Posterior vena cava (tissue), 2 donors: ENCODE measurements around the gene ADAMTSL2. TPM values are rescaled to one million over a fixed set of nuclear protein-coding genes. Genes with fewer than 3 reads are reported as not detected.

ENCODE experiments used
- DNase-seq: peaks from one replicate; pipeline ENCODE4 v3.0.0-alpha.2; 2020; ENCODE audit warnings: low spot score
- intact Hi-C, 2 donors: fragments of 100-400 bp; cut with DNase I; formaldehyde crosslinking; loops; one replicate each; pipeline versions ENCODE4 v1.14.1 to v1.14.2; 2022 to 2023
- total RNA-seq, 2 donors: library from RNA; stranded (reverse); fragmentation: NEBNext Ultra II Directional; extraction: Animal tissue kit (Norgen Biotek cat#: 25700); gene quantifications; one replicate each; pipeline ENCODE4 v1.2.1, GENCODE V29; 2021
- donor health status: DM: yes; HTN: yes; CAD: no.
- donor health status: DM: yes; HTN: yes; CAD: no.

The ADAMTSL2 gene
- total RNA-seq, 2 donors from 2014 or later = 5.5 to 11.3 TPM

- DNase-seq = no peak
- intact Hi-C loops = no loop called here
Observed at GRCh38 chr9:133526721-133527321, 7.7 kb upstream of the ADAMTSL2 start.

GRCh38 chr9:133527444-133527920 lies 7.0 kb upstream of the ADAMTSL2 start:
- DNase-seq = no peak
- intact Hi-C loops = no loop called here

- intact Hi-C loops = no loop called here
- no peak for DNase-seq
Observed at GRCh38 chr9:133528001-133528875, 6.3 kb upstream of the ADAMTSL2 start.

- no peak for DNase-seq
Observed at GRCh38 chr9:133528876-133529241, 5.6 kb upstream of the ADAMTSL2 start.

GRCh38 chr9:133529457-133529856 lies 5.0 kb upstream of the ADAMTSL2 start:
- no peak for DNase-seq
- intact Hi-C loops = loop anchor here in 1 of 2 donors (1.0 kb wide), 1 partner anchor 47 kb away; no protein-coding TSS in a partner anchor

More at GRCh38 chr9:133528876-133529241, 5.6 kb upstream of the ADAMTSL2 start:
- intact Hi-C loops = loop anchor here in 1 of 2 donors (1.0 kb wide), 1 partner anchor 47 kb away; no protein-coding TSS in a partner anchor

- intact Hi-C loops = loop anchor here in 1 of 2 donors (1.0 to 10.0 kb wide), 2 partner anchors 46 to 195 kb away; no protein-coding TSS in a partner anchor
- DNase-seq = no peak
Observed at GRCh38 chr9:133529874-133530273, 4.6 kb upstream of the ADAMTSL2 start.

GRCh38 chr9:133531293-133531692 lies 3.2 kb upstream of the ADAMTSL2 start:
- no peak for DNase-seq
- intact Hi-C loops = loop anchor here in 1 of 2 donors (10.0 kb wide), 1 partner anchor 194 kb away; no protein-coding TSS in a partner anchor

GRCh38 chr9:133532937-133533668 lies 1.4 kb upstream of the ADAMTSL2 start:
- DNase-seq = peak; percentile 92
- intact Hi-C loops = loop anchor here (2.0 to 10.0 kb wide), 2 partner anchors 192 to 194 kb away; no protein-coding TSS in a partner anchor

GRCh38 chr9:133533857-133534256 lies 647 bp upstream of the ADAMTSL2 start:
- intact Hi-C loops = loop anchor here (2.0 to 10.0 kb wide), 2 partner anchors 191 to 193 kb away; no protein-coding TSS in a partner anchor
- no peak for DNase-seq

- intact Hi-C loops = loop anchor here in 1 of 2 donors (10.0 kb wide), 1 partner anchor 189 kb away; no protein-coding TSS in a partner anchor
- no peak for DNase-seq
Observed at GRCh38 chr9:133535306-133535877, 888 bp downstream of the ADAMTSL2 start.

- intact Hi-C loops = loop anchor here in 1 of 2 donors (10.0 kb wide), 1 partner anchor 189 kb away; no protein-coding TSS in a partner anchor
- no peak for DNase-seq
Observed at GRCh38 chr9:133536080-133536479, 1.6 kb downstream of the ADAMTSL2 start.

- intact Hi-C loops = loop anchor here in 1 of 2 donors (10.0 kb wide), 1 partner anchor 188 kb away; no protein-coding TSS in a partner anchor
Observed at GRCh38 chr9:133536536-133536935, 2.0 kb downstream of the ADAMTSL2 start.

GRCh38 chr9:133537257-133537656 lies 2.8 kb downstream of the ADAMTSL2 start:
- intact Hi-C loops = loop anchor here in 1 of 2 donors (10.0 kb wide), 1 partner anchor 188 kb away; no protein-coding TSS in a partner anchor
- no peak for DNase-seq

More at GRCh38 chr9:133536536-133536935, 2.0 kb downstream of the ADAMTSL2 start:
- DNase-seq = no peak

- intact Hi-C loops = loop anchor here in 1 of 2 donors (10.0 kb wide), 1 partner anchor 187 kb away; no protein-coding TSS in a partner anchor
- no peak for DNase-seq
Observed at GRCh38 chr9:133538176-133538575, 3.7 kb downstream of the ADAMTSL2 start.

- intact Hi-C loops = loop anchor here in 1 of 2 donors (10.0 kb wide), 1 partner anchor 186 kb away; no protein-coding TSS in a partner anchor
Observed at GRCh38 chr9:133538851-133539833, 4.6 kb downstream of the ADAMTSL2 start.

GRCh38 chr9:133539991-133540697 lies 5.6 kb downstream of the ADAMTSL2 start:
- intact Hi-C loops = loop anchor here in 1 of 2 donors (10.0 kb wide), 1 partner anchor 185 kb away; no protein-coding TSS in a partner anchor
- DNase-seq = no peak

More at GRCh38 chr9:133538851-133539833, 4.6 kb downstream of the ADAMTSL2 start:
- no peak for DNase-seq

GRCh38 chr9:133540698-133541025 lies 6.2 kb downstream of the ADAMTSL2 start:
- DNase-seq = no peak
- intact Hi-C loops = no loop called here
